Ovary (tissue), 9 donors: ENCODE data around the gene ZNF70. TPM values are rescaled to one million over a fixed set of nuclear protein-coding genes. Genes with fewer than 3 reads are reported as not detected.

Experiments
- DNase-seq, 5 donors: peaks; one replicate each; pipeline ENCODE4 v3.0.0-alpha.2; 2019 to 2020
- H3K27ac ChIP-seq, 2 donors: fragments of 200-600 bp; one replicate each; pipeline versions ENCODE4 v1.5.1 to v1.8.0; 2019 to 2022
- H3K27me3 ChIP-seq: fragments of 200-600 bp; one replicate; pipeline ENCODE4 v1.8.0; 2022
- H3K36me3 ChIP-seq: fragments of 200-600 bp; sonication (generic); one replicate; pipeline ENCODE4 v1.5.1; 2019
- H3K4me1 ChIP-seq: one replicate; pipeline ENCODE4 v1.8.1; 2013; ENCODE audit warnings: mild to moderate bottlenecking, moderate library complexity; ENCODE audit not compliant: insufficient read depth
- H3K4me3 ChIP-seq: fragments of 200-600 bp; sonication (generic); one replicate; pipeline ENCODE4 v1.5.1; 2017
- H3K9me3 ChIP-seq, 2 donors: fragments of 200-600 bp in 1 of 2; sonication (generic) in 1 of 2; one replicate each; pipeline versions ENCODE4 v1.5.1 to v1.8.1; 2013 to 2019; ENCODE audit warnings: mild to moderate bottlenecking in 1 of 2, moderate library complexity in 1 of 2
- CTCF ChIP-seq, 3 donors: fragments of 450-650 bp in 2 of 3; fragments of 200-600 bp in 1 of 3; IDR thresholded peaks; one replicate each; pipeline versions ENCODE4 v1.5.1 to v1.8.0; 2016 to 2022; ENCODE audit warnings: antibody characterized with exemption in 3 of 3, mild to moderate bottlenecking in 1 of 3
- EP300 ChIP-seq: sonication (generic); formaldehyde crosslinking; IDR thresholded peaks from one replicate; pipeline ENCODE4 v1.6.1; 2017; ENCODE audit warnings: antibody characterized with exemption
- POLR2A ChIP-seq: fragments of 450-650 bp; IDR thresholded peaks from one replicate; pipeline ENCODE4 v1.6.1; 2017; ENCODE audit warnings: antibody characterized with exemption, mild to moderate bottlenecking, moderate library complexity
- WGBS, 3 donors: extraction: QIAGEN DNeasy Blood & Tissue Kit in 1 of 3; methylation state at CpG; one replicate each; pipeline versions ENCODE4 v1.1.5 to v1.1.7; 2013 to 2017; 5-methylcytosine and 5-hydroxymethylcytosine counted together
- intact Hi-C, 4 donors: fragments of 100-400 bp; cut with DNase I; formaldehyde crosslinking; loops; one replicate each; pipeline versions ENCODE4 v1.11.0 to v1.15.1; 2022 to 2023
- polyA plus RNA-seq, 2 donors: library from polyadenylated mRNA; stranded (reverse); fragments of 200-250 nt in 1 of 2; fragments of 350-450 nt in 1 of 2; fragmentation: Illumina TruSeq in 1 of 2; extraction: RNeasy Lipid Tissue Mini Kit (QIAGEN cat#74804) in 1 of 2; gene quantifications; one replicate each; pipeline ENCODE4 v1.2.3, GENCODE V29; 2013 to 2014
- total RNA-seq, 7 donors: library from RNA; depleted of rRNA in 2 of 7; stranded (reverse); fragments of >200 nt in 2 of 7; fragmentation: NEBNext Ultra II Directional in 3 of 7; extraction: Animal tissue kit (Norgen Biotek cat#: 25700) in 3 of 7; gene quantifications; one replicate each; pipeline versions ENCODE4 v1.1.0 to v1.2.4, GENCODE V29; 2016 to 2023
- donor health status: DM: no; HTN: no; CAD: no; lungs with moderate emphysema.
- donor health status: DM: no; HTN: no; CAD: no.
- donor health status: Bipolar disorder and iron deficiency.
- donor health status: DM: yes; HTN: yes; CAD: no.
- donor health status: DM: no; HTN: no; CAD: no.
- donor health status: DM: yes; HTN: yes; CAD: no.

Gene ZNF70
- total and polyA plus RNA-seq, 9 donors, result 3.8 to 21.6 (median 16.1) TPM

GRCh38 chr22:23756891-23757290 is 6.0 kb upstream of the ZNF70 start:
- no peak for DNase-seq
- no peak overlapping the region for H3K4me3 ChIP-seq
- H3K36me3 ChIP-seq, result no peaks in the 10 kb centered on the region
- H3K9me3 ChIP-seq, result no peaks in the 10 kb centered on the region
- TF ChIP-seq CTCF (IDR thresholded peaks at IDR 0.05) (no peak), POLR2A (no peak)
- no peaks in the 10 kb centered on the region for H3K4me1 ChIP-seq
- H3K27me3 ChIP-seq, result no peaks in the 10 kb centered on the region
- 53 to 81% (median 64%) methylated on average over 4 of the region's 4 CpGs for WGBS, 3 donors
- H3K27ac ChIP-seq, result no peak overlapping the region
- intact Hi-C loops, result no loop called here

- H3K27me3 ChIP-seq, result no peaks in the 10 kb centered on the region
- no peak for DNase-seq
- no peaks in the 10 kb centered on the region for H3K4me1 ChIP-seq
- intact Hi-C loops, result no loop called here
- 68 to 88% (median 80%) methylated on average over 8 of the region's 8 CpGs for WGBS, 3 donors
- TF ChIP-seq EP300 (no peak), POLR2A (no peak), CTCF (IDR thresholded peaks at IDR 0.05) (no peak)
- no peak overlapping the region for H3K27ac ChIP-seq
- H3K36me3 ChIP-seq, result no peaks in the 10 kb centered on the region
- H3K4me3 ChIP-seq, result no peak overlapping the region
- H3K9me3 ChIP-seq, result no peaks in the 10 kb centered on the region
Observed at GRCh38 chr22:23755711-23756110, 4.8 kb upstream of the ZNF70 start.

DNA sequence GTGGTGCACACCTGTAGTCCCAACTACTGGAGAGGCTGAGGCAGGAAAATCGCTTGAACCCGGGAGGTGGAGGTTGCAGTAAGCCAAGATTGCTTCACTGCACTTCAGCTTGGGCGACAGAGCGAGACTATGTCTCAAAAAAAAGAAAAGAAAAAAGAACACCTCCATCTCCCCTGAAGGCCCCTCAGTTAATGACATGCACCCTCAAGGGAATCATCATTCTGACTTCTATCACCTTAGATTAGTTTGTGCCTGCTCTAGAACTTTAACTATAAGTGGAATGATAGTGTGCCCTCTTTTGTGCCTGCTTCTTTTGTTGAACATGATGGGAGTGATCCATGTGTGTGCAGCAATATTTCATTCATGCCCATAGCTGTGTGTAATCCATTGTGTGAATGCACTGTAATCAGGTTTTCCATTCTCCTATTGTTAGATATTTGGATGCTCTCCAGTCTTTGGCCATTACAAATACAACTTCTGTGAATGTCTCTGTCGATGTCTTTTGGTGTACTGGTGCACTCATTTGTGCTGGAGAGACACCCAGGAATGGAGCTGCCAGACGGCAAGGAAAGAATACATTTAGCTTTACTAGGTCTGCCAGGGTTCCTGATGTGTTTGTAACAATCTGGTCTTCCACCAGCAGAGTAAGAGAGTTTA is 4.2 kb upstream of the ZNF70 start:
- Histone ChIP-seq H3K27ac (no peak overlapping the region), H3K4me1 (no peaks in the 10 kb centered on the region), H3K36me3 (no peaks in the 10 kb centered on the region), H3K27me3 (no peaks in the 10 kb centered on the region), H3K4me3 (no peak overlapping the region), H3K9me3 (no peaks in the 10 kb centered on the region)
- TF ChIP-seq POLR2A (no peak), EP300 (no peak), CTCF (IDR thresholded peaks at IDR 0.05) (no peak)
- WGBS, 3 donors, result 75 to 76% (median 76%) methylated on average over 6 of the region's 6 CpGs
- intact Hi-C loops, result no loop called here
- DNase-seq, result no peak

DNA sequence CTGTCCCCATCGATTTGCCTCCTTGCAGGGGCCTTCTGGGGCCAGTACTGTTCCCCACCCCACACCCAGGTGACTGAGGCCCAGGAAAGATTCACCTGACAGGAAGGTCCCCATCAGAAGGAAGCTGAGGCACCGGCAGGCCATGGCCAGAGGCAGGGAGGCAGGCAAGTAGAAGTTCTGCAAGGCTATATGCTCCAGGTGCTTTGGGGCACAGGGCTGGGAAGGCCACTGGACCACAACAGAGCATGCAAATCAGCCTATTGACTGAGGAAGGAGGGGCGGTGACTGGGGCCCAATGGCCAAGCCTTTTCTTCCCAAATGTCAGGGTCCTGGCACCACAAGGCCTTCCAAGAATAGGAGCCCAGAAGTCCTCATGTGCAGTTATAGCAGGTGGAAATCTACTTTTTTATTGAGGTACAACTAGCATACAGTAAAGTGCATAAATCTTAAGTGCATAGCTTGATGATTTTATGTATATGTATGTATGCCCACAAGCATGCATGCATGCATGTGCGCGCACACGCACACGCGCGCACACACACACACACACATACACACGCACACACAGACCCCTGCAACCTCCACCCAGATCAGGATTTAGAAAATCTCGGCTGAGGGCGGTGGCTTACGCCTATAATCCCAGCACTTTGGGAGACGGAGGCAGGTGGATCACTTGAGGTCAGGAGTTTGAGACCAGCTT is 3.5 kb upstream of the ZNF70 start, which contains the start of gene VPREB3:
VPREB3 (minus strand) TSS at position 206 of the 700 bp plus-strand sequence; CDS start at position 144, 62 bp downstream.
- Histone ChIP-seq H3K9me3 (no peaks in the 10 kb centered on the region), H3K4me3 (no peak within 1 kb of the TSS), H3K4me1 (peaks cover 4% of the 10 kb centered on the region), H3K27ac (no peak within 1 kb of the TSS), H3K36me3 (no peaks in the 10 kb centered on the region), H3K27me3 (no peaks in the 10 kb centered on the region)
- no peak for DNase-seq
- TF ChIP-seq CTCF (IDR thresholded peaks at IDR 0.05) (no peak), EP300 (no peak), POLR2A (no peak)
- WGBS, 3 donors, result 80 to 93% (median 82%) methylated on average over 14 of the region's 14 CpGs
- intact Hi-C loops, result no loop called here
